Peyer's patch (tissue), 4 donors: ENCODE data around the gene ARID3B.

Experiments
- CTCF ChIP-seq, 6 experiments: fragments of 450-650 bp in 4 of 6; fragments of 200-600 bp in 2 of 6; sonication (generic) in 1 of 6; IDR thresholded peaks; one replicate each; pipeline ENCODE4 v1.5.1; 2017 to 2019; ENCODE audit warnings: antibody characterized with exemption in 6 of 6, mild to moderate bottlenecking in 3 of 6, moderate library complexity in 1 of 6
- POLR2A ChIP-seq, 2 donors: fragments of 450-650 bp; IDR thresholded peaks; one replicate each; pipeline ENCODE4 v1.5.1; 2017; ENCODE audit warnings: antibody characterized with exemption in 2 of 2, mild to moderate bottlenecking in 2 of 2, moderate library complexity in 2 of 2

GRCh38 chr15:74505837-74506514 is 35.0 kb upstream of the ARID3B start:
- TF ChIP-seq CTCF (IDR thresholded peaks at IDR 0.05) (no peak), POLR2A (IDR thresholded peaks at IDR 0.05) (no peak)
